T1000 (cell line): ENCODE measurements around the gene FHAD1.

Source experiments
- DNase-seq: peaks from one replicate; lab custom pipeline; 2025; ENCODE audit warnings: mixed read lengths; lab: John Stamatoyannopoulos, UW

The FHAD1 gene

GRCh38 chr1:15400627-15401026 is 153.6 kb downstream of the FHAD1 start:
- no peak for DNase-seq

GRCh38 chr1:15401391-15402055 is 154.5 kb downstream of the FHAD1 start:
- no peak for DNase-seq

- no peak for DNase-seq
Observed at GRCh38 chr1:15402809-15403450, 155.9 kb downstream of the FHAD1 start.

- no peak for DNase-seq
Observed at GRCh38 chr1:15403962-15404580, 157.0 kb downstream of the FHAD1 start.

GRCh38 chr1:15405106-15405850 is 158.3 kb downstream of the FHAD1 start:
- DNase-seq: no peak

GRCh38 chr1:15406614-15407559 is 159.9 kb downstream of the FHAD1 start:
- peak; percentile 43 for DNase-seq

- no peak for DNase-seq
Observed at GRCh38 chr1:15407580-15407979, 160.6 kb downstream of the FHAD1 start.

- no peak for DNase-seq
Observed at GRCh38 chr1:15408890-15409387, 161.9 kb downstream of the FHAD1 start.

- peak; percentile 60 for DNase-seq
Observed at GRCh38 chr1:15409388-15410222, 162.6 kb downstream of the FHAD1 start, which contains the start of gene EFHD2. Gene EFHD2, plus strand, starts transcription at chr1:15409888. Its CDS starts 84 bp downstream, at chr1:15409972.

- DNase-seq: no peak
Observed at GRCh38 chr1:15410223-15410883, 163.3 kb downstream of the FHAD1 start.

GRCh38 chr1:15410884-15411245 is 163.8 kb downstream of the FHAD1 start:
- no peak for DNase-seq

GRCh38 chr1:15411593-15412137 is 164.6 kb downstream of the FHAD1 start:
- no peak for DNase-seq

- DNase-seq: no peak
Observed at GRCh38 chr1:15412175-15412800, 165.3 kb downstream of the FHAD1 start.

GRCh38 chr1:15412843-15413242 is 165.8 kb downstream of the FHAD1 start:
- no peak for DNase-seq

- DNase-seq: no peak
Observed at GRCh38 chr1:15413563-15414444, 166.8 kb downstream of the FHAD1 start.

GRCh38 chr1:15414445-15414983 is 167.5 kb downstream of the FHAD1 start:
- no peak for DNase-seq

GRCh38 chr1:15417059-15417934 is 170.3 kb downstream of the FHAD1 start:
- DNase-seq: no peak
